Measurements from ENCODE around the gene RSKR. TPM values are rescaled to one million over a fixed set of nuclear protein-coding genes. Genes with fewer than 3 reads are reported as not detected.

The RSKR gene
- total and polyA plus RNA-seq, 2 of the 4 experiments (the other 2 are of a cell fraction), result 2.2 to 6.8 TPM

- Histone ChIP-seq H3K14ac (replicated peaks; ENCODE audit: low read depth, low read length) (peak overlapping the region; percentile 88), H2BK15ac (ENCODE audit: low read depth, low read length) (no peak overlapping the region), H3K4me2 (ENCODE audit: low read depth, low read length) (peak overlapping the region; percentile 81), H4K5ac (ENCODE audit: low read depth, low read length) (peak overlapping the region; percentile 75), H3K56ac (ENCODE audit: extremely low read depth, insufficient read depth, low read length) (peak overlapping the region; percentile 100), H3K36me3 (ENCODE audit: control insufficient read depth, insufficient read depth, low read length) (peaks cover 17% of the 10 kb centered on the region), H4K20me1 (ENCODE audit: insufficient read depth, low read length) (peaks cover 52% of the 10 kb centered on the region), H3K4ac (ENCODE audit: low read depth, low read length) (peak overlapping the region; percentile 88), H2AK5ac (ENCODE audit: low read depth, low read length) (peak overlapping the region; percentile 89), H3K9ac (ENCODE audit: low read depth, low read length) (peak overlapping the region; percentile 99), H3K23ac (ENCODE audit: low read depth, low read length) (peak overlapping the region; percentile 91), H3K9me3 (ENCODE audit: control insufficient read depth, insufficient read depth, low read length) (no peaks in the 10 kb centered on the region), H2AFZ (replicated peaks; ENCODE audit: low read length, poor library complexity) (peak overlapping the region; percentile 93), H2AK9ac (replicated peaks; ENCODE audit: low read depth, low read length, poor library complexity) (peak overlapping the region; percentile 90), H2BK120ac (ENCODE audit: low read depth, low read length) (no peak overlapping the region), H3K9me1 (ENCODE audit: insufficient read depth, low read length) (peaks cover 12% of the 10 kb centered on the region), H4K91ac (ENCODE audit: insufficient read depth, low read depth, low read length) (peak overlapping the region; percentile 79; the same call in 1 of the 2 replicates), H2BK20ac (ENCODE audit: low read depth, low read length) (no peak overlapping the region), H3K27me3 (ENCODE audit: control insufficient read depth, insufficient read depth, low read length) (no peaks in the 10 kb centered on the region), H3K18ac (ENCODE audit: low read depth, low read length) (peak overlapping the region; percentile 78; the same call in 1 of the 2 replicates), H3K4me1 (ENCODE audit: control insufficient read depth, insufficient read depth, low read length) (peaks cover 2% of the 10 kb centered on the region; the same call in 1 of the 2 replicates), H4K8ac (ENCODE audit: low read depth in 2 of 2, low read length in 2 of 2) (peak overlapping the region; percentile 92 to 94), H2BK5ac (ENCODE audit: low read depth, low read length, poor library complexity, severe bottlenecking) (peak overlapping the region; percentile 88), H3K79me1 (ENCODE audit: low read depth in 1 of 2, low read length in 2 of 2) (peaks cover 11 to 59% of the 10 kb centered on the region in 2 experiments), H3K27ac (ENCODE audit: insufficient read depth, low read length) (peak overlapping the region; percentile 99), H3K4me3 (ENCODE audit: insufficient read depth, low read depth, low read length) (peak overlapping the region; percentile 73)
- intact Hi-C loops (cut with micrococcal nuclease) (no loop called here), dilution Hi-C loops (cut with HindIII; ENCODE audit: low sequenced_read_pairs, unreplicated experiment) (no loop called here), in situ Hi-C loops (cut with MboI; ENCODE audit: low sequenced_read_pairs) (no loop called here)
- no TSS peak for BruUV-seq (replicated peaks)
- 0% methylated on average over 5 of the region's 10 CpGs; no CpG with 5 or more reads in 1 of the 2 experiments for WGBS, 2 experiments (ENCODE audit: extremely low coverage in 2 of 2, insufficient read length in 1 of 2)
- DNase-seq, result no peak
- ChIA-PET CTCF (interaction anchor here (1.5 kb wide), 1 partner anchor 16 kb away, joined by 6 read pairs; no protein-coding TSS in a partner anchor), POLR2A (ENCODE audit: unreplicated experiment) (interaction anchor here (1.2 kb wide), 2 partner anchors 8 to 19 kb away, joined by 4 to 6 read pairs; no protein-coding TSS in a partner anchor)
- no peak for TF ChIP-seq MAFK (IDR thresholded peaks at IDR 0.05; ENCODE audit: low read depth, low read length)
- TF ChIP-seq, protein P1, sequence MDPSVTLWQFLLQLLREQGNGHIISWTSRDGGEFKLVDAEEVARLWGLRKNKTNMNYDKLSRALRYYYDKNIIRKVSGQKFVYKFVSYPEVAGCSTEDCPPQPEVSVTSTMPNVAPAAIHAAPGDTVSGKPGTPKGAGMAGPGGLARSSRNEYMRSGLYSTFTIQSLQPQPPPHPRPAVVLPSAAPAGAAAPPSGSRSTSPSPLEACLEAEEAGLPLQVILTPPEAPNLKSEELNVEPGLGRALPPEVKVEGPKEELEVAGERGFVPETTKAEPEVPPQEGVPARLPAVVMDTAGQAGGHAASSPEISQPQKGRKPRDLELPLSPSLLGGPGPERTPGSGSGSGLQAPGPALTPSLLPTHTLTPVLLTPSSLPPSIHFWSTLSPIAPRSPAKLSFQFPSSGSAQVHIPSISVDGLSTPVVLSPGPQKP (IDR thresholded peaks at IDR 0.05; ENCODE audit: borderline replicate concordance, low read depth, low read length), result no peak
- TF ChIP-seq, protein P2, sequence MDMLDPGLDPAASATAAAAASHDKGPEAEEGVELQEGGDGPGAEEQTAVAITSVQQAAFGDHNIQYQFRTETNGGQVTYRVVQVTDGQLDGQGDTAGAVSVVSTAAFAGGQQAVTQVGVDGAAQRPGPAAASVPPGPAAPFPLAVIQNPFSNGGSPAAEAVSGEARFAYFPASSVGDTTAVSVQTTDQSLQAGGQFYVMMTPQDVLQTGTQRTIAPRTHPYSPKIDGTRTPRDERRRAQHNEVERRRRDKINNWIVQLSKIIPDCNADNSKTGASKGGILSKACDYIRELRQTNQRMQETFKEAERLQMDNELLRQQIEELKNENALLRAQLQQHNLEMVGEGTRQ (IDR thresholded peaks at IDR 0.05; ENCODE audit: low read depth, low read length), result 0 out of 2 replicates have a peak, but pooled peaks have one; percentile 1
- TF ChIP-seq RCOR1 (IDR thresholded peaks at IDR 0.05; ENCODE audit: insufficient replicate concordance, low read length), result no peak
- TF ChIP-seq SMC3 (IDR thresholded peaks at IDR 0.05; ENCODE audit: low read depth, low read length), result no peak
- TF ChIP-seq MXI1 (IDR thresholded peaks at IDR 0.05; ENCODE audit: borderline replicate concordance, low read depth, low read length), result no peak
- TF ChIP-seq RAD21 (IDR thresholded peaks at IDR 0.05; ENCODE audit: low read length), result no peak
- peak; percentile 6; the same call in 1 of the 2 replicates for ATAC-seq (ENCODE audit: low read depth)
Observed at GRCh38 chr17:28662527-28662829, 48.5 kb upstream of the RSKR start.
